Hepatocyte (in vitro differentiated cells): ENCODE results near the gene PTPN5. TPM values are rescaled to one million over a fixed set of nuclear protein-coding genes. Genes with fewer than 3 reads are reported as not detected.

Experiments used
- DNase-seq: peaks from one replicate; pipeline ENCODE4 v3.0.0-alpha.2; 2016; ENCODE audit warnings: low spot score
- H2AFZ ChIP-seq: fragments of 200-600 bp; sonication (generic); 2 replicates; pipeline ENCODE4 v1.6.0; 2016; ENCODE audit warnings: antibody characterized with exemption, mild to moderate bottlenecking
- H3K27ac ChIP-seq: fragments of 200-600 bp; sonication (generic); 2 replicates; pipeline ENCODE4 v1.5.1; 2016; ENCODE audit warnings: mild to moderate bottlenecking
- H3K27me3 ChIP-seq: fragments of 200-600 bp; sonication (generic); 2 replicates; pipeline ENCODE4 v1.6.1; 2016
- H3K36me3 ChIP-seq: fragments of 200-600 bp; sonication (generic); replicated peaks from 2 replicates; pipeline ENCODE4 v1.5.1; 2016; ENCODE audit warnings: low read depth; ENCODE audit not compliant: insufficient read depth
- H3K4me1 ChIP-seq: fragments of 200-600 bp; sonication (generic); 2 replicates; pipeline ENCODE4 v1.5.1; 2016; ENCODE audit warnings: mild to moderate bottlenecking, moderate library complexity; ENCODE audit not compliant: insufficient read depth
- H3K4me2 ChIP-seq: fragments of 200-600 bp; sonication (generic); 2 replicates; pipeline ENCODE4 v1.6.0; 2016
- H3K4me3 ChIP-seq: fragments of 200-600 bp; sonication (generic); 2 replicates; pipeline ENCODE4 v1.5.1; 2016; ENCODE audit warnings: mild to moderate bottlenecking
- H3K79me2 ChIP-seq: fragments of 200-600 bp; sonication (generic); 2 replicates; pipeline ENCODE4 v1.6.0; 2017; ENCODE audit warnings: mild to moderate bottlenecking
- H3K9me2 ChIP-seq: fragments of 200-600 bp; sonication (generic); replicated peaks from 2 replicates; pipeline ENCODE4 v1.6.0; 2017; ENCODE audit warnings: mild to moderate bottlenecking; ENCODE audit not compliant: insufficient read depth
- H3K9me3 ChIP-seq: fragments of 200-600 bp; sonication (generic); 2 replicates; pipeline ENCODE4 v1.5.1; 2016; ENCODE audit warnings: low read depth, mild to moderate bottlenecking
- H4K20me1 ChIP-seq: fragments of 200-600 bp; sonication (generic); 2 replicates; pipeline ENCODE4 v1.6.0; 2016; ENCODE audit warnings: mild to moderate bottlenecking; ENCODE audit not compliant: insufficient read depth, poor library complexity, severe bottlenecking
- EZH2 ChIP-seq: fragments of 200-600 bp; sonication (generic); IDR thresholded peaks from 2 replicates; pipeline ENCODE4 v1.6.1; 2016; ENCODE audit warnings: antibody characterized with exemption, mild to moderate bottlenecking, borderline replicate concordance
- EZH2phosphoT487 ChIP-seq: fragments of 200-600 bp; sonication (generic); IDR thresholded peaks from one replicate; pipeline ENCODE4 v1.6.1; 2018; ENCODE audit warnings: antibody characterized with exemption, mild to moderate bottlenecking, low read depth, moderate library complexity; ENCODE audit not compliant: unreplicated experiment, severe bottlenecking
- WGBS: methylation state at CpG from one replicate; pipeline ENCODE4 v1.1.6; 2016; ENCODE audit warnings: low lambda C conversion rate; ENCODE audit errors: missing lambda C conversion rate; 5-methylcytosine and 5-hydroxymethylcytosine counted together
- polyA plus RNA-seq: library from polyadenylated mRNA; unstranded; fragments of >200 nt; fragmentation: Nextera tagmentation; extraction: Ambion mirVana; gene quantifications from 2 replicates; pipeline ENCODE4 v1.2.1, GENCODE V29; 2016
- total RNA-seq: library from RNA; depleted of rRNA; stranded (reverse); fragments of >200 nt; gene quantifications from 2 replicates; pipeline ENCODE4 v1.2.3, GENCODE V29; 2014
- TF ChIP-seq, protein P1 (sequence below): fragments of 200-600 bp; sonication (generic); IDR thresholded peaks from 2 replicates; pipeline ENCODE4 v1.5.1; 2016; ENCODE audit warnings: antibody characterized with exemption, mild to moderate bottlenecking; ENCODE audit not compliant: poor library complexity

The PTPN5 gene
- total and polyA plus RNA-seq, 2 experiments from 2014 or later = 0.22 to 0.90 TPM

DNA sequence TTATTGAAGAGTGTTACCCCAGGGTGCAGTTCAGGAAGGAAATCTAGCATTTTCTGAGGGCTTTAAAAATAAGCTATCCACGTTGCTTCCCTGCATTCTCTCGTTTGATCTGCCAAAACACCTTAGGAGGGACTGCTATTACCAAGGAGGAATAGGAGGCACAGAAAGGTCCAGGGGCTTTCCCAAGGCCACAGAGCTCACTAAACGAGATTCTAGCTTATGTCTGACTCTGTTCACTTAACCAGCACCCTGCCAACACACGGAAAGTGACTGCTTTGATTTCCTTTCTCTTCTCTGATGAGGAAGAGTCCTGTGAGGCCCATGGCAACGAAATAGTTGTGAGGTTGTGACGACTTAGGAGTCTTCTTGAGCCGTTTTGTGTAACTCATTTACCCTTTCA, 3.4 kb upstream of the PTPN5 start:
- WGBS = 52% methylated on average over 7 of the region's 7 CpGs
- Histone ChIP-seq H3K36me3 (no peaks in the 10 kb centered on the region), H3K79me2 (no peaks in the 10 kb centered on the region), H3K27me3 (peaks cover 59% of the 10 kb centered on the region), H3K9me3 (no peaks in the 10 kb centered on the region), H4K20me1 (no peaks in the 10 kb centered on the region), H3K27ac (no peak overlapping the region), H3K9me2 (no peaks in the 10 kb centered on the region), H2AFZ (no peak overlapping the region), H3K4me3 (no peak overlapping the region), H3K4me1 (peaks cover 7% of the 10 kb centered on the region), H3K4me2 (no peak overlapping the region)
- TF ChIP-seq EZH2phosphoT487 (no peak), EZH2 (no peak)
- TF ChIP-seq, protein P1, sequence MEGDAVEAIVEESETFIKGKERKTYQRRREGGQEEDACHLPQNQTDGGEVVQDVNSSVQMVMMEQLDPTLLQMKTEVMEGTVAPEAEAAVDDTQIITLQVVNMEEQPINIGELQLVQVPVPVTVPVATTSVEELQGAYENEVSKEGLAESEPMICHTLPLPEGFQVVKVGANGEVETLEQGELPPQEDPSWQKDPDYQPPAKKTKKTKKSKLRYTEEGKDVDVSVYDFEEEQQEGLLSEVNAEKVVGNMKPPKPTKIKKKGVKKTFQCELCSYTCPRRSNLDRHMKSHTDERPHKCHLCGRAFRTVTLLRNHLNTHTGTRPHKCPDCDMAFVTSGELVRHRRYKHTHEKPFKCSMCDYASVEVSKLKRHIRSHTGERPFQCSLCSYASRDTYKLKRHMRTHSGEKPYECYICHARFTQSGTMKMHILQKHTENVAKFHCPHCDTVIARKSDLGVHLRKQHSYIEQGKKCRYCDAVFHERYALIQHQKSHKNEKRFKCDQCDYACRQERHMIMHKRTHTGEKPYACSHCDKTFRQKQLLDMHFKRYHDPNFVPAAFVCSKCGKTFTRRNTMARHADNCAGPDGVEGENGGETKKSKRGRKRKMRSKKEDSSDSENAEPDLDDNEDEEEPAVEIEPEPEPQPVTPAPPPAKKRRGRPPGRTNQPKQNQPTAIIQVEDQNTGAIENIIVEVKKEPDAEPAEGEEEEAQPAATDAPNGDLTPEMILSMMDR = no peak
- no peak for DNase-seq

DNA sequence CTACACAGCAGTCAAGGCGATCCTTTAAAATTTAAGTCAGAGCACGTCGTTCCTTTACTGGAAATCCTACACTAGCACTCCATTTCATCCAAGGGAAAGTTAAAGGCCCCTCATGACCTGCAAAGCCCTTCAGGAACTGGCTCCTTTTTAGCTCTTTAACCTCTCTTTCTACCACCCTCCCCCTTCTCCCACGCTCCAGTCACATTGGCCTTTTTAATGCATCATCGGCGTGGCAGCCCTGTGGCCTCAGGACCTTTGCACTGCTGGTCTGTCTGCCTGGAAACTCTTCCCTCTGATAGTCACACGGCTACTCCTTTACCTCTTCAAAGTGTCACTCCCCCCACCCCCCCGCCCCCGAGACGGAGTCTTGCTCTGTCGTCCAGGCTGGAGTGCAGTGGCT, 1.2 kb upstream of the PTPN5 start:
- no peaks in the 10 kb centered on the region for H3K79me2 ChIP-seq
- no peaks in the 10 kb centered on the region for H4K20me1 ChIP-seq
- H3K9me2 ChIP-seq = no peaks in the 10 kb centered on the region
- H3K4me3 ChIP-seq = no peak overlapping the region
- H3K4me1 ChIP-seq = peaks cover 7% of the 10 kb centered on the region
- 58% methylated on average over 7 of the region's 11 CpGs for WGBS
- no peak overlapping the region for H3K27ac ChIP-seq
- H3K36me3 ChIP-seq = no peaks in the 10 kb centered on the region
- peaks cover 79% of the 10 kb centered on the region for H3K27me3 ChIP-seq
- H2AFZ ChIP-seq = no peak overlapping the region
- no peak for DNase-seq
- H3K9me3 ChIP-seq = no peaks in the 10 kb centered on the region
- TF ChIP-seq, protein P1 = no peak
- TF ChIP-seq EZH2phosphoT487 (no peak), EZH2 (no peak)
- H3K4me2 ChIP-seq = peak overlapping the region; percentile 95

DNA sequence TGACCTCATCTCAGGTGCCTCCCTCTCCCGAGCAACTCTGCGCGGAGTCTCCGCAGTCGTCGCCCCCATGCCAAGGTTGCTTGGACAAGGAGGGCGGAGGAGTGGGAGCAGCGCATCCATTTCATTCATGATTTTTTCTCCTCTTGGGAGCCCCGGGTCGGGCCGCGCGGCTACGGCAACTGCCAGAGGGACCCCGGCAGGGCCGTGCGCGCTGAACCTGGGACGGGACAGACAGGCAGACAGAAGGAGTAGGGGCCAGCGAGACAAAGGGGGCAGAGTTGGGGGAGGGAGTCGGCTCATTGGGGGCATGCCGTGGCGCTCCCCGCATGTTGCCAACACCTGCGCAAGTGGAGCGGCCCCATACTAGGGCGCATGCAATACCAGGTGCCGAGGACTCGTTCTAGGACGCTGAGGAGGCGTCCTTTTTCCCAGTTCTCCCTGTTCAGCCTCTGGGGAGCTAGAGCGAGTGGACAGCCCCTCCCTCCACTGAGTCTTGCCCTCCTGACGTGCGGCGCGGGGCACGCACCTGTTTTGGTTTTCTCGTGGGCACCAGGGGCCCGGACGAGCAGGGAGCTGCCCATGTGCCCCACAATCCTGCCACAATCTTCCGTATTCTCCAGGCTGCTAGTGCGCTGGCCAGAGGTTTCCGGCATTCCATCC, 501 bp upstream of the PTPN5 start:
- peak overlapping the region; percentile 60 for H2AFZ ChIP-seq
- DNase-seq = no peak
- H3K4me2 ChIP-seq = peak overlapping the region; percentile 95

More for the DNA sequence above, 501 bp upstream of the PTPN5 start:
- no peaks in the 10 kb centered on the region for H3K9me2 ChIP-seq
- H3K27me3 ChIP-seq = peaks cover 84% of the 10 kb centered on the region
- 2% methylated on average over 42 of the region's 43 CpGs for WGBS
- peak overlapping the region; percentile 49 for H3K4me3 ChIP-seq
- TF ChIP-seq EZH2phosphoT487 (no peak), EZH2 (no peak)
- TF ChIP-seq, protein P1 = no peak
- H3K4me1 ChIP-seq = peaks cover 7% of the 10 kb centered on the region
- no peaks in the 10 kb centered on the region for H4K20me1 ChIP-seq
- H3K36me3 ChIP-seq = no peaks in the 10 kb centered on the region
- no peaks in the 10 kb centered on the region for H3K79me2 ChIP-seq
- H3K27ac ChIP-seq = no peak overlapping the region
- no peaks in the 10 kb centered on the region for H3K9me3 ChIP-seq
